Gastroesophageal sphincter (tissue), 3 donors: Measurements from ENCODE around the gene TCF4.

Experiments used
- CTCF ChIP-seq, 4 experiments: fragments of 200-600 bp in 2 of 4; fragments of 450-650 bp in 2 of 4; sonication (generic) in 1 of 4; IDR thresholded peaks; one replicate each; pipeline ENCODE4 v1.5.1; 2017 to 2019; ENCODE audit warnings: antibody characterized with exemption in 4 of 4, mild to moderate bottlenecking in 2 of 4, moderate library complexity in 2 of 4
- EP300 ChIP-seq: sonication (generic); formaldehyde crosslinking; IDR thresholded peaks from one replicate; pipeline ENCODE4 v1.6.1; 2017; ENCODE audit warnings: antibody characterized with exemption, mild to moderate bottlenecking
- POLR2AphosphoS5 ChIP-seq: sonication (generic); formaldehyde crosslinking; IDR thresholded peaks from one replicate; pipeline ENCODE4 v1.6.1; 2017; ENCODE audit warnings: antibody characterized with exemption

GRCh38 chr18:55608497-55608896, 20.5 kb upstream of the TCF4 start:
- no peak for TF ChIP-seq CTCF (IDR thresholded peaks at IDR 0.05)
- TF ChIP-seq POLR2AphosphoS5 = no peak
- TF ChIP-seq EP300 = no peak
